HG03521 (cell line): Measurements from ENCODE around the gene IQCF6.
"Not testable (repeated sequence)": the region's sequence is repeated elsewhere in the genome, so short reads cannot be mapped to it uniquely, and the experiment has no call there.

ENCODE experiments used
- ATAC-seq: cut with Tn5 transposase; IDR thresholded peaks from one replicate; pipeline ENCODE4 v1.9.1; 2021; ENCODE audit warnings: mild to moderate bottlenecking, moderate library complexity; ENCODE audit not compliant: unreplicated experiment

The IQCF6 gene

DNA sequence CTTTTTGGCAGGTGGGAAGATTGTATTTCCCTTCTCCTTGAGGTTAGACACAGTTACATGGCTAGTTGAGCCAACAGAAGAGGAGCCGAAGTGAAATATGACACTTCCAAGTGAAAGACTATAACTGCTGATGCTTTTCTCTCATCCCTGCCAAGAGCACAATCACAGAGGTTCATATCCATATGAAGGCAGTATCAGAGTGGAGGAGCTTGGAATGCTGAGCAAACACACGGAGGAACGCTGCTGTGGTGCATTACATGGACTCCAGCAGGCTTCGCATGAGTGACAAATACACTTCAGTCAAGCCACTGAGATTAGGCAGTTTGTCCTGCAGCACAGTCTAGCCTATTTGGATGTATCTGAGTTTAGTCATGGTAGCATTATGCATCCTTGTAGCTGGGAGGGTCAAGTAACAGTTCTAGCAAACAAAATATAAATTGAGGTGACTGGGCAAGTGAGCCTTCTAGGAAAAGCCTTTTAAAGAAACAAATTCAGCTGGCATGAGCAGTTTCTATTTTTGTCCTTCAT lies 5.4 kb downstream of the IQCF6 start:
- no peak for ATAC-seq

DNA sequence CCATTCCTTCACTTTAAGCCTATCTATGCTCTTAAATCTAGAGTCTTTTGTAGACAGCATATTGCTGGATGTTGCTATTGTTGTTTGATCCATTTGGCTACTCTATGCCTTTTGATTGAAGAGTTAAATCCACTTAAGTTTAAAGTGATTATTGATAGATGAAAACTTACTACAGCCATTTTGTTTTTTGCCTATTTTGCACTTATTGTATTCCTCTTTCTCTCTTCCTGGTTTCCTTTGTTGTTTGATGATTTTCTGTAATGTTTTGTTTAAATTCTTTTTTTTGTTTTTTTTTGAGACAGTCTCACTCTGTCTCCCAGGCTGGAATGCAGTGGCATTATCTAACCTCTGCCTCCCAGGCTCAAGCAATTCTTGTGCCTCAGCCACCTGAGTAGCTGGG lies 19.8 kb downstream of the IQCF6 start:
- no peak for ATAC-seq

DNA sequence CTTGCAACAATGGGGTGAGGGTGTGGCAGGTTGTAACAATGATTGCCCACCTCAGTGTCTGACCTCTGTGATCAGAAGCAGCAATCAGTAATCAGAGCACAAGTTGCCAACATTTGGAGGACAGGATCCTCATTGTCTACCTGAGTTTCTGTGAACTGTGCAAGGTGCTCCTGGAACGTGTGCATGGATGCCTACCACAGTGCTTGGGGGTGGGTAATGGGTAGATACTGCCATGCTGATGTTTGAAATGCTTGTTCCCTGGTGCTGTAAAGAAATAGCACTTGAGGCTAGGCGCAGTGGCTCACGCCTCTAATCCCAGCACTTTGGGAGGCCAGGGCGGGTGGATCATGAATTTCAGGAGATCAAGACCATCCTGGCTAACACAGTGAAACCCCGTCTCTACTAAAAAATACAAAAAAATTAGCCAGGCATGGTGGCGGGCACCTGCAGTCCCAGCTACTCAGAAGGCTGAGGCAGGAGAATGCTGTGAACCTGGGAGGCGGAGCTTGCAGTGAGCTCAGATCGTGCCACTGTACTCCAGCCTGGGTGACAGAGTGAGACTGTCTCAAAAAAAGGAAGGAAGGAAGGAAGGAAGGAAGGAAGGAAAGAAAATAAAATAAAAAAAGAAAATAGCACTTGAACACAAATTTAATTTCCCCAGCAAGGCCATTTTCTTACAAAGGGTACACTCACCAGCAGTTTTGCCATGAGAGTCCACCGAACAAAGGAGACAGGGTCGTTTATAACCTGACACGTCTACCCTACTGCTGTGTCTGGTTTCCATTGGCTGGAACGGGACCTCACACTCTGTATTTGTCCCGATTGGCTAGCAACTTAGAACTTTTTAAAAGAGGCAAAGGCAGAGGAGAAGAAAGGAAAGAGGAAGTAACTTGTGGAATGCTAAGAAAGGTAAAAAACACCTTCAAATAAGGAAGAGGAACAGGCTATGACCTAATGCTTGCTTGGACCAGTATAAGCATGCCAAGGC lies 25.0 kb downstream of the IQCF6 start:
- ATAC-seq, result not testable (repeated sequence)

DNA sequence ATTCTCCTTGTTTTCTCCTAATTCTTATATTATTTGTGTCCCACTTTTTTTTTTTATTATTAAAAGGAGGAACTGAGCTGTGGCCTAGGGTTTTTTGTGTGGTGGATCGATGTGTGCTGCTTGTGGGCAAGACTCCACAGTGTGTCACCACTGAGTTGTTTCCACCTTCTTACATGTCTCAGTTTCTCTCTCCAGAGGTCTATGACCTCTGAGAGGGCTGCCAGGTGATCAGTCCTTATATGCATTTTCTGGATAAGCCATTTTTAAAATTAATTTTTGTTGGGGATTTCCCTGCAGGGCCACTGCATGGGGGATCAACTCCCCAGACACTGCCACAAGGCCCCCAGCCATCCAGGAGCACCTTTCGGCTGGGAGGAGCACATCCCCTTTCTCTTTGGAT lies 27.8 kb downstream of the IQCF6 start:
- no peak for ATAC-seq

DNA sequence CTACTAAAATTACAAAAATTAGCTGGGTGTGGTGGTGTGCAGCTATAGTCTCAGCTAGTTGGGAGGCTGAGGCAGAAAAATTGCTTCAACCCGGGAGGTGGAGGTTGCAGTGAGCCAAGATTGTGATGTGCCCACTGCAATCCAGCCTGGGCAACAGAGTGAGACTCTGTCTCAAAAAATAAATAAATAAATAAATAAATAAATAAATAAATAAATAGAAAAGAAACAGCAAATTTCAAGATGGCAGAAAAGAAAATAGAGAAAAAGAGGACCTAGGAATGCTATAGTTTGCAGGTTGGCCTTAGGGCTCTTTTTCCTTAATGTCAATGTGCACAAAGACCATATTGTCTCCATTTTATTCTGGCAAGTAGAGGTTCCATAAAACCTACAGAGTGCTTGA lies 28.2 kb downstream of the IQCF6 start:
- ATAC-seq, result no peak

DNA sequence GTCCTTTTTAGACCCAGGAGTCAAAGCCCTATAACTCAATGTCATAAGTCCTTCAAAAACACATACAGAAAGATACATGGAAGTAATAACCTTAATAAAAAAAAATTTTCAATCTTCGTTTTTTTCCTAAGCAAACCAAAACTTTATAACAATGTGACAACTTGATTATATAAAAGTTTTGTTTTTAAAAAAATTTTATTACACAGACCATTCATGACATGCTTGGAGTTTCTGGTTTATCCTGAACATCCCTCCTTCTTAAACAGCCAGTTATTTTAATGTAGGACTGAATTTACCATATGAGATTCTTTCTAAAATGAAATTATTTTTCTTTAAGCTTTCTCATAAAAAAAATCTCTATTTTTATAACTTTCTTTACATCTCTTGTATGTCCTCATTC lies 30.7 kb downstream of the IQCF6 start:
- no peak for ATAC-seq

DNA sequence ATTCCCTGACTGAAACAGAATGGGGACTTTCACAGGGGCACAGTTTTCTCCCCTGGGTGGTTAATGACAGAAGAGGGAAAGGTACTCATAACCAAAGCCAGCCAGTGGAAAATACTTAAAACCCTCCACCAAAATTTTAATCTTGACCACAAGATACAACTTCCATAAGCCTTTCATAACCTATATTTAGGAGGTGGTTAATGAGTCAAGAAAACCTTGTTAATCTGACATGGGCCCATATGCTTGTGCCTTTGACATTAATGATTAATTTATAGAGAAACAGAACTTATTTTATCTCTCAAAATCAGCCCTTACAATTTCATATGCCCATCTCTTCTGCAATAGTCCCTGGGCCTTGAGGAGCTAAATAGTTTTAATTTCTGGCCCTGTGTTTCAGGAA lies 31.2 kb downstream of the IQCF6 start:
- ATAC-seq, result no peak

DNA sequence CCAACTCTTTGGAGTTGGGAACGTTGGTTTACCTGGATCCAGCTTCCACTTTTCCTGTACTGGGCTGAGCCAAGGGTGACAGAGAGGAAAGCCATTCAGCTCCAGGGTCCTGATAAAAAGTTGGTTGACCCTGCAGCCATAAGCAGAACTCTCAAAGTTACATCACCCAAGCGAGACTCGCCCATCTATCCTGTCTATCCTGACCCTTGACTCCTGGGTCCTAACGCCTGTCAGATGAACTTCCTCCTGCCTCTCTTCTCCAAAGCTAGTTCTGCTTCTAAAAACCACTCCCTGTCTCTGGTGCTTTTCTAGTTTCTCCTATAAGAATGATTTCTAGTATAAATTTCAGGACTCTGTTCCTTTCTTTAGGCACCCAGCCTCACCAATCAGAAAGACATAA lies 36.1 kb downstream of the IQCF6 start:
- not testable (repeated sequence) for ATAC-seq

DNA sequence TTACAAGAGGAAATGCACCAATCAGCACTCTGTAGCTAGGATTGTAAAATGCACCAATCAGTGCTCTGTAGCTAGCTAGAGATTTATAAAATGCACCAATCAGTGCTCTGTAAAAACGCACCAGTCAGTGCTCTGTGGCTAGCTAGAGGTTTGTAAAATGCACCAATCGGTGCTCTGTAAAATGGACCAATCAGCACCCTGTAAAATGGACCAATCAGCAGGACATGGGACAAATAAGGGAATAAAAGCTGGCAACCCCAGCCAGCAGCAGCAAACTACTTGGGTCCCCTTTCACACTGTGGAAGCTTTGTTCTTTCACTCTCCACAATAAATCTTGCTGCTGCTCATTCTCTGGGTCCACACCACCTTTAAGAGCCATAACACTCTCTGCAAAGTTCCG lies 36.7 kb downstream of the IQCF6 start:
- ATAC-seq, result not testable (repeated sequence)

DNA sequence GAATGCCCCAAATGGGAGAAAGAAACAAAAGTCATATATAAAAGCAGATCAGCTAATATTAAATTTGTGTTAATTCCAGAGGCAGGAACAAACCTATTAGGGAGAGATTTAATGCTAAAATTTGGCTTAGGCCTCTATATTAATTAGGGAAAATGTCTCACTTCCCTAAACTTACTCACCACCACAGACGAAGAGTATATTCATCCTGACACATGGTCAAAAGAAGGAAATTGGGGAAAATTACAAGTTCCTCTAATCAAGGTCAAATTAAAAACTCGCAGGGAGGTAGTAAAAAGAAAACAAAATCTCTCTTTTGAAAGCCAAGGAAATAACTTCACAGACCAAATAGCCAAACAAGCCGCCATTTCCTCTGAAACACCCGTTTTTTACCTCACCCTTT lies 39.9 kb downstream of the IQCF6 start:
- no peak for ATAC-seq

DNA sequence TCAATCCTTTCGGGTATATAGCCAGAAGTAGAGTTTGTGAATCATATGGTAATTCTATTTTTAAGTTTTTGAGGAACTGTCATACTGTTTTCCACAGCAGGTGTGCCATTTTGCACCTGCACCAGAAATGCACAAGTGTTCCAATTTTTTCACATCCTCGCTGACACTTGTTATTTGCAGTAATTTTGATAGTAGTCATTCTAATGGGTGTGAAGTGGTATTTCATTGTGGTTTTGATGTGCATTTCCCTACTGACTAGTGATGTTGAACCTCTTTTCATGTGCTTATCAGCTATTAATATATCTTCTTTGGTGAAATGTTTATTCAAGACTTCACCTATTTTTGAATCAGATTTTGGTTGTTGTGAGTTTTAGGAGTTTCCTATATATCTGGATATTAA lies 43.1 kb downstream of the IQCF6 start:
- ATAC-seq, result no peak

DNA sequence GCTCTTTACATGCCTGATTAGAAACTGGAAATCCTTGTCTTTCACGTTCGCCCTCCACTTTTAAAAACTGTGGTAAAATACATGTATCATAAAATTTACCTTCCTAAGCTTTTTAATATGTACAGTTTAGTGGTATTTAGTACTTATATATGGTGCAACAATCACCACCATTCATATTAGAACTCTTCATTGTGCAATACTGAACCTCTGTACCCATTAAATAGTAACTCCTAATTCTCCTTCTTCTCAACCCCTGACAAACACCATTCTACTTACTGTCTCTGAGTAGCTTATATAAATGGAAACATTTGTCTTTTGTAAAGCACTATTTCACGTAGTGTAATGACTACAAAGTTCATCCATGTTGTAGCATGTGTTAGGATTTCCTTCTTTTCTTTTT lies 44.0 kb downstream of the IQCF6 start:
- ATAC-seq, result no peak

DNA sequence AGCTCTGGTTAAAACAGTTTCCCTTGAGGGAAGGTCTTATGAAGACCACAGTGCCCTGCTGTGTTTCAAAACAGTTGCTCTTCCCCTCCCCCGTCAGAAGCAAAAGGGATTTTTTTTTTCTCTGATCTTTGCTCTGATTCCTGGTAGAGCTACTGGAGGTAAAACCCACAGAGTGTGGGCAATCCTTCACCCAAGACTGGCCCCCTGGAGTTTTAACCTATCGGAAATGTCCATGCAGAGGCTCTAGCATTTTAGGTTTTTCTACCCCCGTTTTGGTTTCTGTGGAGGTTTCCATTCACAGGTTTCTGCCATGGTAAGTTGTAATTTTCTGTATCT lies 44.5 kb downstream of the IQCF6 start:
- ATAC-seq, result no peak

DNA sequence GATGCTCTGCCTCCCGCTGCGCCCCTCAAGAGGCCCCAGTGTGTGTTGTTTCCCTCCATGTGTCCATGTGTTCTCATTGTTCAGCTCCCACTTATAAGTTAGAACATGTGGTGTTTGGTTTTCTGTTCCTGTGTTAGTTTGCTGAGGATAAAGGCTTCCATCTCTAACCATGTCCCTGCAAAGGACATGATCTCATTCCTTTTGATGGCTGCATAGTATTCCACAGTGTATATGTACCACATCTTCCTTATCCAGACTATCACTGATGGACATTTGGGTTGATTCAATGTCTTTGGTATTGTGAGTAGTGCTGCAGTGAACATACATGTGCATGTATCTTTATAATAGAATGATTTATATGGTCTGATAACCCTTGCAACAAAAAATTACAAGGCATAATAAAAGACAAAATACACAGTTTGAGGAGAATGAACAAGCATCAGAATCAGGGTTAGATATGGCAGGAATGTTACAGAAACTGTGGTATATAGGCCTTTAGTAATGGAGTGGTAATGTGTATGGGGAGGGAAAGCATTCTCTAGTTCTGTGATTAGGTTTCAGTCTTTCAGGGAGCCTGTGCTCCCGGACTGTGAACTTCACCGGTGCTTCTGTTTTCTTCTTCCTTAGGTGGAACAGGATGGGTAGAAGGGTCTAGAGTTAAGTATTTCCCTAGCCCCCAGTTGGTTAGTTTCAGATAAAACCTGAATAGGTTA lies 45.0 kb downstream of the IQCF6 start:
- ATAC-seq, result no peak

DNA sequence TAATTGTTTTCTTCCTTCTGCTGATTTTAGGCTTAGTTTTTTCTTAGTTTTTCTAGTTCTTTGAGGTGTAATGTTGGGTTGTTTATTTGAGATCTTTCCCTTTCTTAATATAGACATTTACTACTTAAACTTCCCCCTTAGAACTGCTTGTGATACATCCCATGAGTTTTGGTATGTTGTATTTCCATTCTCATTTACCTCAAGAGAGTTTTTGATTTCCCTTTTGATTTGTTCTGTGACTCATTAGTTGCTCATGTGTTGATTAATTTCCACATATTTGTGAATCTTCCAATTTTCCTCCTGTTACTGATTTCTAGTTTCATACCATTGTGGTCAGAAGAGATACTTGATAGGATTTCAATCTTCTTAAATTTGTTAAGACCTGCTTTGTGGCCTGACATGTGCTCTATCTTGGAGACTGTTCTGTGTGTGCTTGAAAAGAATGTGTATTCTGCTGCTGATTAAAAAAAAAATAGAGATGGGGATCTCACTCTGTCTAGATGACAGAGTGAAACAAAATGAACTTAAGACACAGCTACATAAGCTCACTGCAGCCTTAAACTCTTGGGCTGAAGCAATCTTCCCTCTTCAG lies 49.9 kb downstream of the IQCF6 start:
- ATAC-seq, result no peak
